Endothelial cell of umbilical vein (primary cell): ENCODE results near the gene USH2A. TPM values are rescaled to one million over a fixed set of nuclear protein-coding genes. Genes with fewer than 3 reads are reported as not detected.

ENCODE experiments used
- BruUV-seq: library from RNA; stranded (reverse); fragments of 400-500 nt; replicated peaks from 2 replicates; lab custom pipeline; 2021; lab: Mats Ljungman, UMichigan
- CTCF ChIA-PET: fragments of 300-600, 350-600 bp; sonication (Branson Sonifier 250); formaldehyde crosslinking; loops from one replicate; lab custom pipeline; 2021; ENCODE audit warnings: antibody characterized with exemption, inconsistent platforms; lab: Charles Lee
- POLR2A ChIA-PET: fragments of 300-600, 350-600 bp; sonication (Branson Sonifier 250); formaldehyde crosslinking; loops from one replicate; lab custom pipeline; 2021; ENCODE audit warnings: antibody characterized with exemption, inconsistent platforms; lab: Charles Lee
- DNase-seq: peaks from one replicate; pipeline ENCODE4 v3.0.0-alpha.2; 2011; ENCODE audit warnings: low read depth, low spot score
- FAIRE-seq: peaks from 2 replicates; lab custom pipeline; 2011; peaks lifted over from hg19 to GRCh38; lab: Jason Lieb, UNC
- H2AFZ ChIP-seq: 2 replicates; pipeline ENCODE4 v1.6.0; 2012; ENCODE audit warnings: low read depth, low read length, control low read depth, inconsistent platforms
- H3K27ac ChIP-seq: 2 replicates; pipeline ENCODE4 v1.5.1; 2011; ENCODE audit warnings: low read depth, mild to moderate bottlenecking, control low read depth, low read length, moderate library complexity; ENCODE audit not compliant: insufficient read depth
- H3K27me3 ChIP-seq, 2 experiments: 2 replicates each; pipeline versions ENCODE4 v1.6.0 to v1.6.1; 2011; ENCODE audit warnings: low read length in 2 of 2, mixed read lengths in 1 of 2; ENCODE audit not compliant: control insufficient read depth in 2 of 2, insufficient read depth in 2 of 2
- H3K36me3 ChIP-seq, 2 experiments: 2 replicates in 1 of 2; 3 replicates in 1 of 2; pipeline ENCODE4 v1.5.1; 2011; ENCODE audit warnings: low read length in 2 of 2, mild to moderate bottlenecking in 1 of 2, moderate library complexity in 1 of 2; ENCODE audit not compliant: control insufficient read depth in 2 of 2, insufficient read depth in 2 of 2; ENCODE audit errors: extremely low read depth in 1 of 2
- H3K4me1 ChIP-seq: 3 replicates; pipeline ENCODE4 v1.5.1; 2011; ENCODE audit warnings: mild to moderate bottlenecking, low read length; ENCODE audit not compliant: control insufficient read depth, insufficient read depth; ENCODE audit errors: extremely low read depth
- H3K4me2 ChIP-seq: 2 replicates; pipeline ENCODE4 v1.6.1; 2011; ENCODE audit warnings: low read length, control low read depth, mixed read lengths; ENCODE audit not compliant: insufficient read depth
- H3K4me3 ChIP-seq, 3 experiments: fragments of 200-600 bp in 1 of 3; sonication (generic), shearing (Covaris generic) in 1 of 3; replicated peaks in 1 of 3; 2 replicates each; pipeline ENCODE4 v1.5.1; 2011 to 2016; ENCODE audit warnings: control low read depth in 3 of 3, low read length in 3 of 3, mild to moderate bottlenecking in 2 of 3, inconsistent platforms in 1 of 3, low read depth in 1 of 3, moderate library complexity in 1 of 3; ENCODE audit not compliant: insufficient read depth in 1 of 3
- H3K79me2 ChIP-seq: 2 replicates; pipeline ENCODE4 v1.6.0; 2012; ENCODE audit warnings: low read length, inconsistent platforms; ENCODE audit not compliant: control insufficient read depth, insufficient read depth
- H3K9ac ChIP-seq: replicated peaks from 2 replicates; pipeline ENCODE3; 2011; ENCODE audit warnings: low read length, control low read depth; ENCODE audit not compliant: insufficient read depth; ENCODE audit errors: extremely low read depth
- H3K9me1 ChIP-seq: replicated peaks from 3 replicates; pipeline ENCODE4 v1.6.0; 2011; ENCODE audit warnings: mild to moderate bottlenecking, low read length; ENCODE audit not compliant: control insufficient read depth, insufficient read depth; ENCODE audit errors: extremely low read depth
- H3K9me3 ChIP-seq: replicated peaks from 2 replicates; pipeline ENCODE4 v1.5.1; 2012; ENCODE audit warnings: low read length, inconsistent platforms; ENCODE audit not compliant: control insufficient read depth, insufficient read depth
- H4K20me1 ChIP-seq: replicated peaks from 2 replicates; pipeline ENCODE3; 2011; ENCODE audit warnings: mild to moderate bottlenecking, low read length; ENCODE audit not compliant: control insufficient read depth, insufficient read depth; ENCODE audit errors: extremely low read depth
- CTCF ChIP-seq, 2 donors: IDR thresholded peaks; 1 replicate in 1 of 2; 2 replicates in 1 of 2; pipeline ENCODE4 v1.5.1; 2011; ENCODE audit warnings: low read length in 2 of 2, mild to moderate bottlenecking in 2 of 2, moderate library complexity in 2 of 2, control low read depth in 1 of 2, inconsistent platforms in 1 of 2, low read depth in 1 of 2; ENCODE audit not compliant: insufficient read depth in 1 of 2; ENCODE audit errors: extremely low read depth in 1 of 2
- EZH2 ChIP-seq: IDR thresholded peaks from 2 replicates; pipeline ENCODE4 v1.6.1; 2012; ENCODE audit warnings: borderline replicate concordance, low read depth, mild to moderate bottlenecking, moderate library complexity, low read length, inconsistent platforms; ENCODE audit not compliant: severe bottlenecking
- GATA2 ChIP-seq: IDR thresholded peaks from 2 replicates; pipeline ENCODE4 v1.7.0; 2011; ENCODE audit warnings: low read depth, mild to moderate bottlenecking, moderate library complexity, mixed read lengths, low read length; ENCODE audit not compliant: insufficient read length, insufficient read depth
- JUN ChIP-seq: IDR thresholded peaks from 2 replicates; pipeline ENCODE4 v1.6.1; 2011; ENCODE audit warnings: borderline replicate concordance, low read depth; ENCODE audit not compliant: insufficient read length, insufficient read depth
- MYC ChIP-seq: IDR thresholded peaks from one replicate; pipeline ENCODE4 v1.6.1; 2011; ENCODE audit warnings: mild to moderate bottlenecking, low read depth, low read length
- POLR2A ChIP-seq: IDR thresholded peaks from 2 replicates; pipeline ENCODE4 v1.6.1; 2012; ENCODE audit warnings: low read depth, mild to moderate bottlenecking, control low read depth, low read length
- POLR2AphosphoS5 ChIP-seq: IDR thresholded peaks from 2 replicates; pipeline ENCODE4 v1.6.1; 2012; ENCODE audit warnings: low read depth, mild to moderate bottlenecking, control low read depth, low read length, moderate library complexity; ENCODE audit not compliant: insufficient read depth
- dilution Hi-C: fragments of 300-500 bp; cut with MboI; formaldehyde crosslinking; loops from one replicate; pipeline ENCODE4 v1.15.0; 2019; ENCODE audit warnings: low sequenced_read_pairs; ENCODE audit not compliant: extremely low pct_ligation_motif_present
- intact Hi-C: fragments of 100-400 bp; cut with micrococcal nuclease; formaldehyde crosslinking; loops from one replicate; pipeline ENCODE4 v1.10.0; 2022
- polyA plus RNA-seq, 4 experiments: library from polyadenylated mRNA; depleted of rRNA in 3 of 4; stranded (reverse) in 3 of 4; unstranded in 1 of 4; fragments of >200 nt; gene quantifications; 2 replicates each; pipeline versions ENCODE4 v1.2.1 to v1.2.3, GENCODE V29; 2011 to 2012; ENCODE audit warnings: missing spikeins in 1 of 4
- total RNA-seq: library from RNA; stranded (reverse); gene quantifications from 2 replicates; pipeline ENCODE4 v1.2.3, GENCODE V29; 2021

Gene USH2A
- total and polyA plus RNA-seq, 2 donors (not counting 3 experiments of a cell fraction or from before 2014, with no cell fraction given): not detected

GRCh38 chr1:215807218-215807617, 616.0 kb downstream of the USH2A start:
- Histone ChIP-seq H3K27me3 (no peaks in the 10 kb centered on the region), H2AFZ (no peak overlapping the region), H3K79me2 (no peaks in the 10 kb centered on the region), H4K20me1 (no peaks in the 10 kb centered on the region), H3K4me1 (no peaks in the 10 kb centered on the region), H3K9ac (no peak overlapping the region), H3K9me1 (no peaks in the 10 kb centered on the region), H3K4me2 (no peak overlapping the region), H3K9me3 (peaks cover 3% of the 10 kb centered on the region), H3K4me3 (no peak overlapping the region), H3K36me3 (no peaks in the 10 kb centered on the region), H3K27ac (no peak overlapping the region)
- intact Hi-C loops (no loop called here), dilution Hi-C loops (no loop called here)
- TF ChIP-seq CTCF (IDR thresholded peaks at IDR 0.05; ENCODE audit: extremely low read depth in 1 of 2, insufficient read depth in 1 of 2, low read depth in 1 of 2, low read length in 2 of 2) (no peak), GATA2 (no peak), MYC (no peak), JUN (no peak)
- no TSS peak for BruUV-seq
- DNase-seq: no peak
- CTCF ChIA-PET: no interaction called here
- POLR2A ChIA-PET: no interaction called here
- FAIRE-seq: no peak

GRCh38 chr1:215797859-215798258, 625.4 kb downstream of the USH2A start:
- Histone ChIP-seq H3K9ac (no peak overlapping the region), H3K9me3 (peaks cover 4% of the 10 kb centered on the region), H3K4me1 (no peaks in the 10 kb centered on the region), H3K4me3 (no peak overlapping the region), H3K36me3 (no peaks in the 10 kb centered on the region), H4K20me1 (no peaks in the 10 kb centered on the region), H3K27me3 (no peaks in the 10 kb centered on the region), H3K9me1 (no peaks in the 10 kb centered on the region), H3K79me2 (no peaks in the 10 kb centered on the region), H2AFZ (no peak overlapping the region), H3K27ac (no peak overlapping the region), H3K4me2 (no peak overlapping the region)
- TF ChIP-seq CTCF (IDR thresholded peaks at IDR 0.05; ENCODE audit: extremely low read depth in 1 of 2, insufficient read depth in 1 of 2, low read depth in 1 of 2, low read length in 2 of 2): no peak
- no peak for TF ChIP-seq JUN
- TF ChIP-seq EZH2: no peak
- no peak for TF ChIP-seq POLR2AphosphoS5
- no peak for TF ChIP-seq POLR2A
- TF ChIP-seq GATA2: no peak
- BruUV-seq: no TSS peak
- FAIRE-seq: no peak
- DNase-seq: no peak
- dilution Hi-C loops: no loop called here
- intact Hi-C loops: no loop called here
- POLR2A ChIA-PET: no interaction called here
- CTCF ChIA-PET: no interaction called here
